Activated naive CD4-positive, alpha-beta T cell treated with Interleukin-2 at 50 U/mL for 16 hours (primary cell): ENCODE measurements around the gene CLDN22.
"Not testable (repeated sequence)": the region's sequence is repeated elsewhere in the genome, so short reads cannot be mapped to it uniquely, and the experiment has no call there.

Source experiments
- DNase-seq: peaks from one replicate; pipeline ENCODE4 v3.0.0-alpha.2; 2020

CLDN22 gene

DNA sequence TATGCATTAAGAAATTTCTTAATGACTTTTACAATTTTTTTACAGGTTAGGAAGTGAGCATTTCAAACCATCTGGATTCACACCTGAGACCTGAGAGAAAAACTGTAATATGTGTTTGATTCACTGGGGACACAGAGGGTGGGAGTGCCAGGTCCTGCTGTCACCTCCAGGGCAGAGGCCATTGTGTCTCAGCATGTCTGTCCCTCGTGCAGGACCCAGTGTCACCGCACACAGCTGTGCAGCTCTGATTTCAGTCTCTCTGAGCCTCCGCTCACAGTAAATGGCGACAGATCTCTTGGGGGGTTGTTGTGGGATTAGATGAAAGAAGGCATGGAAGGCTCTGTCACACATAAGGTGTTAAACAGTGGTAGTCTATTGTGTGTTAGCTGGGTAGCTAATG lies 25.2 kb upstream of the CLDN22 start:
- DNase-seq: no peak

DNA sequence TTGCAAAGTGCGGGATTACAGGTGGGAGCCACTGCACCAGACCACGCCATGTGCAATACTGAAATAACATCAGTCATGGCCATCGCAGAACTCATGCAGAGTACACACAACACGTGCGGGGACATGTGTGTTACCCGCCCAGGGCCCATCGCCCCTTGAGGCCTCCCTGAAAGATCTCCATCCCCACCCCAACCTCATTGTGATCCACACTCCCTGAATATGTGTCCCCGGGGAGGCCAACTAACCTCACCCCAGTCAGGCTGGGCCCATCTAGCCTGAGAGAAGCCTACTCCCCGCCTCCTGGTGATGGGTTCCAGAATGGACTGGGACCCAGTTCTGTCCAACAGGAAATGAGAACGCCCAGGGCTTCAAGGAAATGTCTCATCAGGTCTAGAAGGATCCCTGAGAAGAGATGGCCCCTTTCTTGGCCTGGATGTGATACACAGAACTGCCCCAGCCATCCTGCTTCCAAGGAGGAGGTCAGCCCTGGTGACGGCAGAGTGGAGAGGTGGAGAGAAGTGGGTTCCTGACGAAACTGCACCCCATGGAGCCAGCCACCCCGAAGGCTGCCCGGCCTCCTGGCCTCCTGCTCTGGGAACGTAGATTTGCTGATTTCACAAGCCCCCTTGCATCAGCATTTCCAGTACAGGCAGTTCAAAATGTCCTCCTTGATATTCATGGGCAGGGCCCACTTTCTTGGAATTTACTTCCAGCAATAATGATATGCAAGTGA lies 24.6 kb upstream of the CLDN22 start:
- DNase-seq: no peak

DNA sequence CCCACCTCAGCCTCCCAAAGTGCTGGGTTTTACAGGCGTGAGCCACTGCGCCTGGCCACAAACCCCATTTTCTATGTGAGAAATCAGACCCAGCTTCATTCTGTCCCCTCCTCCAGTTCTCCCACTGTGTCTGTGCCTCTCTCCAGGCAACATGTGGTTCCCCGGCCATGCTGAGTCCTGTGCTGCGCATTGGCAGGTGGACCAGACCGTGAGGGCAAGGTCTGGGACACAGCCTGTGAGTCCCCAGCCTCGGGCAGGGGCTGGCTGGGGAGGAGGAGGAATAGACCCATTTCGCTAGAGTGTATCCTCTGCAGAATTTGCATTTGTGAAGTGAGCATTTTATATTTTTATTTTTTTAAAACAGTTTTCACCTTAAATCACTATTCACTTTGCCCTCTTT lies 23.7 kb upstream of the CLDN22 start:
- DNase-seq: no peak

DNA sequence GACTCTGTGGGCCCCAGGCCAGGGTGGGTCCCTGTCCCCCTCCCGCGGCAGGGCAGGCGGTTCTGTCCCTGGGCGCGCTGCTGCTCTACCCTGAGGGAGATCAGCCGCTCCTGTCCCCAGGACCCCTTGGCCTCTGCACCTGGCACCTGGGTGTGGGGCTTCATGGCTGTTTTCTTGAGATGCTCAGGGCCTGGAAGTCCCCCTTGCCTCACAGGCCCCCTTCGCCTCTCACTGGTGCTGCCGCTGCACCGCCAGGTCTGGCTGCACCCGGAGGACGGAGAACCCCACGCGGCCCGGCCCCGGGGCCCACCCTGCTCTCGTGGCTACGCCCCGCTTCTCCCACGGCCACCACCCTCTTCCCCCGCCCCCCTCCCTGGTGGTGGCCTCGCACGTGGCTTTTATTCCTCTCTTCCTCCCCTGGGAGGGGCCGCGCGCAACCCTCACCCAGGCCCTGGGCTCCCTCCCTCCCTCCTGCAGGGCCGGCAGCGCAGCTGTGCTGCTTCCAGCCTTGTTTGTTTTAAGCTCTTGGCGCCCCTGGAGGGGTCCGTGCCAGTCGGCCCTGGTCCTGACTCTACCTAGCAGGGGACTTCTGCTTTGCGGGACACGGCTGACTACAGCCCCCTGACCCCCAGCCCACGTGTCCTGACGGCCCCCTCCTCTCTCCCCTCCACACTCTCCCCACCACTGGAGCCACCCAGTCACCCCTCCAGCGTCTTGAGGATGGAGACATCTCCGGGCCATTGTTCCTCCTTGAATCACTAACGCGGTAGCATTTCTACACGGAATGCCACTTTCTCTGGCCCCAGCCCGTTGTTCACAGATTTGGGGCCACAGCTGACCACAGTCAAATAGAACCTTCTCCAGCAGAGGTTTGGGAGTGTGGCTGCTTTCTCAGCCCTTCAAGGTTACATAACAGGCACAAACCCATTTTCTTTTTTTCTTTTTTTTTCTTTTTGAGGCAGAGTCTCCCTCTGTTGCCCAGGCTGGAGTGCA lies 22.8 kb upstream of the CLDN22 start:
- DNase-seq: no peak

DNA sequence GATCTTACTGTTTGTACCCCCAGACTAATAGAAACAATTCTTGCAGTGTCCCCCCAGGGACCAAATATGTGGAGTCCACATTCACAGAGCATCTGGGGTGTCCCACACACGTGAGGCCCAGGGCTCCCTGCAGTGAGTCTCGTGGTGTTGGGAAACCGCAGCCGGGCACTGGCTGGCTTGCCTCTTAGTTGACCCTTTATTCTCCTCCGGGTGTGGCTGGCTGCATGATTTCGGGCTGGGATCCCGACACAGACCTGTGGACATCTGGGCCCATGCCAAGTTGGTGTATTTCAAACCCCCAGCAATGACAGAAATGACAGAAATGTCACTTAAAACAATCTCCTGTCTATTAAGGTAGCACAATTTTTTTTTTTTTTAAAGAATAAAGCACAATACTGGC lies 17.8 kb upstream of the CLDN22 start:
- DNase-seq: no peak

DNA sequence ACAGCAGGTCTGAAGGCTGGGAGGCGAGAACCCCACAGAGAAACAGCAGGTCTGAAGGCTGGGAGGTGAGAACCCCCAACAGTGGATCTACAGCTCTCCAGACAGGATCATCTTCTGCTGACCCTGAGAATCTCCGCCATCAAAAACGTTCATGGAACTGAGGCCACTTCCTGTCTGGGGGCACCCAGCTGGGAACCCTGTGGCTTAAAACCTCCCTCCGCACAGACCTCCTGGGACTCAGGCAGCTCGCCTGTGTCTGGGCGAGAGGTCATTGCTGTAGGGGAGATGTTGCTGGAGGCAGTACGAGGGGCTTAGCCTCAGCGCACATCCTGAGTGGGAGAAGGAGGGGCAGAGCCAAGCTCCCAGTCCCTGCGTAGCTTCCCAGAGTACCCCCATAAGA lies 17.3 kb upstream of the CLDN22 start:
- no peak for DNase-seq

DNA sequence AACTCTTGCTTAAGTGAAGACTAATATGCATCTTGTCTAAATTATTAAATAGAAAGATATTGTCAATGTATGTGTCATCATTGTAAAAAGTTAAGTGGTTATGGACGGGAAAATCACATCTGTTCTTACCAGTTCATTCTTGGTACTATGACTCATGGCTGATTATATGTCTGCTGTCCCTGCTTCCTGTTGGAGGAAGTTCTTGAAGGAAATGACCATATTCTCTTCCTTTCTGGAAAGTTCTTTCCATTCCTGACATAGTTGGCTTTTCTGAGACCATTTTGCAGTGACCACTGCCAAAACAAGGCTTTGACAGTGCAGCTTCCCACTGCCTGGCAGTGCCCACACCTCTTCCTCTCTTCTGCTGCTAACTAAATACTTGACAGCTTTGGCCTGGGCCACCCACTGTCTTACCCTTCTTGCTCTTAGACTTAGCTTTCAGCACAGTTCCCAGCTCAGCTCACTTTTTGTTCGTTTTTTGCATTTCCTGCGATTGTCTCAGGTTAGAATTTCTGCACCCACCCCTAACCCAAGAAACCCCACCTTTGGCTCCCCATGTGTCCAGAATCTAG lies 15.4 kb upstream of the CLDN22 start:
- DNase-seq: no peak

DNA sequence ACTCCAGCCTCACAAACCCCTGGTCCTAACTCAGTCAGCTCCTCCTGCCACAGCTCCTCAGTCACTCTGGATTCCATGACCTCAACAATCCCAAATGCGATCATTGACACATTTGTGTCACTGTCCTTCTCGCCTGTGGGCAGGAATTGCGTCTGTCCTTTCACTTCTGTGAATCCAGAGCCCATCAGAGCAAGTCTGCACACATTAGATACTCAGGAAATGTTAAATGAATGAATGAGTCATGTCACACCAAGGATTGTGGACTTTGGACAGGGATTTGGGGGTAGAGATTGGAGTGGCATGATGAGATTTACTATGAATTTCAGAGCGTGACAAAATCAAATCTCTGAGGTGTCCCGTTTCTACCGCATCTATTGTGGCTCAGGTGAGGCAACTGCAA lies 13.9 kb upstream of the CLDN22 start:
- DNase-seq: no peak

DNA sequence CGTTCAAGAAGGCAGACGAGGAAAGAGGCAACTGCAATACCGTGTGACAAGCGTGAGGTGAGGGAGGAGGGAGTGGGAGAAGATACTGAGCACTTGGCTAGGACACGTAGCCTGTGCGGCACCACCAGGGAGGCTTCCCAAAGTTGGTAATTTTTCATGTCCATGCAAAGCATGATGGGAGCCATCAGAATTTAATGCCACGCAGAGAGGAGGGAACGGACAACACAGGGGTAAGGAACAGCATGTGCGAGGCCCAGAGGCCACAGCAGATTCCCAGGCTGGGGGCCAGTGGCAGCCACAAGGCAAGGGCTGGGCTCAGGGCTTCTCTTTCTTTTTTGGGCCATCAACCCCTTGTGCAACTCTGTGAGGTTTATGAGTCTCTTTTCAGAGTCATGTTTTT lies 13.1 kb upstream of the CLDN22 start:
- no peak for DNase-seq

DNA sequence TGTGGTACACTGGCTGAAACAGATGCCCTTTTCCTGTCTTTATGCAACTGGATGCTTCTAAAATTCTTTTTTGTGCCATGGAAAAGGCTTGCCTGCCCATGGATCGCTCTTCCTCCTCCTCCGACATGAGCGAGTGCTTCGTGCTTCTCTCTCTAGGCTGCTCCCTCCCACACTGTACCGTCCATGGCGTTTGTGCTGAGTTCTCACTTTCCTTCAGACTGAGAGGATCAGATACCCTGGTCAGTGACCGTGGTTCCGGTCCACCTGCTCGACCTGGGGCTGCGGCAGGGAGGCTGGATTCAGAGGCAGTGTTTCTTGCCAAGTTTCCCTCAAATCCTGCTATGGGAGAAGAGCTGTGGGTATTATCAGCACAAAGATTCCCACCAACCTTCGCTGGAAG lies 12.4 kb upstream of the CLDN22 start:
- DNase-seq: no peak

DNA sequence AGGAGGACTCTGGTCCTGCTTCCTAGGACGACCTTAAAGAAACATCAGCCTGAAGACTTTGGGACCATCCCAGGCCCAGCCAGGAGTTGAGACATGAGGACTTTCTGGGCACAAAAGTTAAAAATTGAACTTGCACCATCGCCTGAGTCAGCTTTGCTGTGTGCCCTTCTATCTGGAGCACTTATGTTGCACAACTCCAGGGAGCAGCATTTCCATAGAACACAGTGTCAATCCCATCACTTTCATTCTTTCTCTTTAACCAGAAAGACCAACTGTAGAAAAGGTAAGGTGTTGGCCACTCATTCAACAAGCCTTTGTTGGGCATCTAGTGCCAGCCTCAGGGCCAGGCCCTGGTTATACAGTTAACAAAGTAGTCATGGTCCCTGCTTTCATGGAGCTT lies 10.8 kb upstream of the CLDN22 start:
- DNase-seq: no peak

DNA sequence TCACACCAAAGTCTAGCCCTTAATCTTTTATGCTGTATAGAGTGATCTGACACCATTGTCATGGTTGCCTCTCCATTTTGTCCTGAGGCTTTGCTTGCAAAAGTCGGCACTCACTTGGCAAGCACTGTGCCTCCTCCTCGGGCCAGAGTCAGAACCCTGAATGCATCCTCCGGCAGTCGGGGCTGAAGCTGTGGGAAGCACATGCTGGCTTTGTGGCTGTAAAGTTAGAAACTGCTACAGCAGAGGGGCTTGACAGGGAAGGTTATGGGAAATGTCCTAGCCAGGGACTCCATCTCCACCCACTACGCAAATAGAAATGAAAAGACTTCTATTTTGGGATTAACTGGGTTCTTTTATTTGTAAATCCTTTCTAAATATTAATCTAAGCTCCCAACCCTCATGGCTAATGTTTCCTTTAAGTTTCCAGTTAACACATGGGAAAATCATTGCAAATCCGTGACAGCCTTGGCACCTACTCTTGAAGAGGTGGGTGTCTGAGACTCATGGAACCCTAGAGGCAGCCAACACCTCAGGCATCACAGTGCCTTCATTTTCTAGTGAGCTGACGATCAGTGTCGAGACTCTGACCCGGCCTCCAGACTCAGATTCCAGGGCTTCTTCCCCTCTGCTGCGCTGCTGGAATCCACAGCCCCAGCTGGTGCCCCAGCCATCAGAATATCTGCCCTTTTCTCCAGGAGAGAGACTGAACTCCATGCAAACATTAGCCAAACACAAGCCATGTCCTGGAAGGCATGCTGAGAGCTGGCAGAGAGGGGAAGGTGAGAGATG lies 10.1 kb upstream of the CLDN22 start:
- DNase-seq: no peak

DNA sequence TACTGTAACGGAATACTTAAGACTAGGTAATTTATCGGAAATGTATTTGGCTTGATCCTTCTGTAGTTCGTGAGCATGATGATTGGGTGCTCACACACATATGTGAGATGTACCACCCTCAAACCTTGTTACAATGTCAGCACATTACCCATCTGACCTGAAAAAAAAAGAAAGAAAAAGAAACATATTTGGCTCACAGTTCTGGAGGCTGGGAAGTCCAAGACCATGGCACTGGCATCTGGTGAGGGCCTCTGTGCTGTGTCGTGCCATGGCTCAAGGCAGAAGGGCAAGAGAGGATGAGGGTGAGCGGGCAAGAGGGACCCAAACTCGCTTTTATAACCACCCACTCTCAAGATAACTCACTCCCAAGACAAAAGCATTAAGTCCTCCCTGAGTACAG lies 9.2 kb upstream of the CLDN22 start:
- DNase-seq: no peak

DNA sequence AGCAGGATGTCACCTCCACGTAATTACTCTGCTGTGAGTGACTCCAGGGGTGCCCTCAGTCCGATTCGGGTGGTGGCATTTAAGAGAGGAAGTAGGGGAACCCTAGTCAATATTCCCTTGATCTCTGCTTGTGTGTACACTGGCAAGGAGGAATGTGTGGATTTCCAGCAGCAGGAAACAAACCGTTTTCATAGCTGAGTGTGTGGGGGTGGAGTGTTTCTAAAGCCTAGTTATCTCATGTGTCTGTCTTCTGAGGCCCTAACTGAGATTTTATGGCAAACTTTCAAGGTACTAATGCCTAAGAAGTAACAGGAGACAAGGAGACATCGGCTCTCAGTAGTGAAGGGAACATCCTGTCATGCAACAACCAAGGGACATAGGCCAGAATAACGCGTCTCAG lies 8.8 kb upstream of the CLDN22 start:
- DNase-seq: no peak

DNA sequence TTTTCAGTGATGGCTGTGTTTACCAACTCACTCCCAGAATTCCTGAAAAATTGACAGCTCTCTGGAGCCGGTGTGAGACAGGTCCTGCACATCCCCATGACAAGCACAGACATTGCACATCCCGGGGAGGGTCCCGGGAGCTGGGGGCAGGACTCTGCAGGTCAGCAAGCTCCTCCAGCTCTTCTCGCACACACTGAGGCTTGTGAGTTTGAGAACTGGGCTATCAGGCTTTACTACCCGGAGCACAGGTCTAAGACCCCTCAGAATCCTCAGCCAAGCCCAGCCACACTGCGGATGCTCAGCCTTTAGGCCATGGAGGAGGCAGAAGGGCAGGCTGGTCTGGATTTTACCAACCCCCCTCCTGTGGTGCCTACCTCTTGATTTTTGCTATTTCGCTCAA lies 7.8 kb upstream of the CLDN22 start:
- no peak for DNase-seq

DNA sequence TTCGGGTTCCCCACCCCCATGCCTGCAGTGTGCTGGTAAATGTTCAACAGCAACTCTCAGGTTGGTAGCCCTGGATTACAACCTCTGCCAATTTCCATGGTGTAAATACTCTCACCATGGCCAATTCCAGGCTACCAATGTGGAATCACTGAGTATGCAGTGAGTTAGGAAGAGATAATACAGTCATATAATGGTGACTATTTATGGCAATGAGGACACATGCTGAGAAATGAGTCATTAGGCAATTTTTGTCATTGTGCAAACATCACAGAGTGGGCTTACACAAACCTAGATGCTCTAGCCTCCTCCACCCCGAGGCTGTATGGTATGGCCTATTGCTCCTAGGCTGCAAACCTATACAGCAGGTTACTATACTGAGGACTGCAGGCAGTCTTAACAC lies 6.8 kb upstream of the CLDN22 start:
- no peak for DNase-seq

DNA sequence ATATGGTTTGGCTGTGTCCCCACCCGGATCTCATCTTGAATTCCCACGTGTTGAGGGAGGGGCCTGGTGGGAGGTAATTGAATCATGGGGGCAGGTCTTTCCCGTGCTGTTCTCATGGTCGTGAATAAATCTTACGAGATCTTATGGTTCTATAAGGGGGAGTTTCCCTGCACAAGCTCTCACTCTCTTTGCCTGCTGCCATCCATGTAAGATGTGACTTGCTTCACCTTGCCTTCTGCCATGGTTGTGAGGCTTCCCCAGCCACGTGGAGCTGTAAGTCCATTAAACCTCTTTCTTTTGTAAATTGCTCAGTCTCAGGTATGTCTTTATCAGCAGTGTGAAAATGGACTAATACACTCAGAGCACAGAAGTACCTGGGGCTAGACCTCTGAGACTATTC lies 6.3 kb upstream of the CLDN22 start:
- not testable (repeated sequence) for DNase-seq

DNA sequence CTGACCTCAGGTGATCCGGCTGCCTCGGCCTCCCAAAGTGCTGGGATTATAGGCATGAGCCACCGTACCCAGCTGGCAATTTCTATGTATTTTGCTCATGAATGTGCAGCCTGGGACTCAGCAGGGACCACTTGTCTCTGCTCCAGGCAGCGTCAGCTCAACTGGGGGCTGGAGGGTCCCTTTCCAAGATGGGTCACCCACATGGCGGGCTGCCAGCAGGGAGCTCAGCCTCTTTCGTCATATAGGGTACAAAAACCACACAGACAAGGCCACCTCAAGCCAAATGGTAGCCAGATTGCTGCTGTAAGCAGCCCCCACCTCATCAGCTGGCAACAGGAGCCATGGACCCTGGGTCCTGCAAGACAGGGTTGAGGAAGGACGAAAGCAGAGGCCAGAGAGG lies 4.5 kb upstream of the CLDN22 start:
- DNase-seq: no peak

DNA sequence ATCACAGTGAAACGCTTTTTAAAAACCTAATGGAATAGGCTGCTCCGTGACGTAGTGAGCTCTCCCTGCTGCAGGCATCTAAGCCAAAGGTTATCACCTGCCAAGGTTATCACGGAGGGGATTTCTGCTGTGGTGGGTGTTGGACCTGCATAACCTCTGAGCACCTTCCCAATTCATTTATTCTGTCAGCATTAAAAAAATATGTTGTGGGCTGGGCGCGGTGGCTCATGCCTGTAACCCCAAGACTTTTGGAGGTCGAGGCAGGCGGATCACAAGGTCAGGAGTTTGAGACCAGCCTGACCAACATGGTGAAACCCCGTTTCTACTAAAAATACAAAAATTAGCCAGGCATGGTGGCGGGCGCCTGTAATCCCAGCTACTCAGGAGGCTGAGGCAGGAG lies 4.0 kb upstream of the CLDN22 start:
- not testable (repeated sequence) for DNase-seq

DNA sequence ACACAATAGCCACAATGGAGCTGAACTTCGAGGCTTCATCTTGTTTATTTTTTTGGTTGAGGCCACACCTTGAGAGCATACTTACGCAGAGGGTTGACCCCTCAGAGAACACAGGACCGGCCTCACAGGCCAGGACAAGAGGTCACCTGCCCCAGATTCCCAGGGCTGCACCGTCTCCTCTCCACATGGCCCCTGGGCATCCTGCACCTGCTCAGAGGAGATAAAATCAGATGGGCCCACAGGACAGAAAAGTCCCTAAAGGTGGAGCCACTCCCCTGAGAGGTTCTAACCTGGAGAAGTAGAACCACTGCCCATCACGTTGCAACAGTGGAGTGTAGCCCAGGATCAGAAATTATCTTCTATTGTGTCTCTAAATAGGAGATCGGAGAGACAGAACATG lies 3.2 kb upstream of the CLDN22 start:
- no peak for DNase-seq

DNA sequence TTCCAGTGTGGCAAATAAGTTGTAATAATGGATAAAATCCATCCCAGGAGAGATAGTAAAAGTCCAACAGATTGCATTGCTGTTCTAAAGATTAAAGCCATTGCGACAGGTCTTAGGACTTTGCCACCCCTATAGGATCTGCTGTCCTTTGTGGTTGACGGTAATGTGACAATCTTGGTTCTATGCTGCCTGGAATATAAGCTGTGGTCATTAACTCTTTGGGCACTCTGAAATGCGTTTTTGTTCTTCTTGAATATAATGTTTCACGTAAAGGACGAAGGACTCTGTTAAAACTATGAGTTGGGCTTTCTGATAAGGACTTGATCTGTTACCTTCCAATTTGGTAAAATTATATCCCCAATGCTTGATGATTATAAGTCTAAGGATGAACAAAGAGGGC lies 2.2 kb upstream of the CLDN22 start, which contains the start of gene CLDN24:
Gene CLDN24, minus strand, starts transcription at position 101 of the 400 bp plus-strand sequence. Its CDS starts 0 bp downstream, at position 101.
- DNase-seq: no peak

DNA sequence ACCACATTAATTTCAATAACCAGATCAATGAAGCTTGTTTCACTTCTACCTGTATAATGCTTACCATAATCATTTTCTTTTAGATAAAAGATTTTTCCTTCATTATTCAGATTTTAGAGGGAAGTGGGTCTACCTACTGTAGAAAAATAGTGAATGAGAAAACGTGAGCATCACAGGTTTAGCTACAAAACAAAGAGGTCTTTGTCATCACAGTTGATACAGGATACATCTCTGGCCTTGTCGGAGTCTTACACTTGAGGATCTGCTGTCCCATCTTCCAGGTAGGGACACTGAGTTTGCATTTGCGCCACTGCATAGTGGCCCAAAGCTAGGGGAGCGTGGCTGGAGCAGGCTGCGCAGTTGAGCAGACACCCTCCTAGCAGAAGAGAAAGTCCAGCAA lies 1.4 kb upstream of the CLDN22 start:
- no peak for DNase-seq

DNA sequence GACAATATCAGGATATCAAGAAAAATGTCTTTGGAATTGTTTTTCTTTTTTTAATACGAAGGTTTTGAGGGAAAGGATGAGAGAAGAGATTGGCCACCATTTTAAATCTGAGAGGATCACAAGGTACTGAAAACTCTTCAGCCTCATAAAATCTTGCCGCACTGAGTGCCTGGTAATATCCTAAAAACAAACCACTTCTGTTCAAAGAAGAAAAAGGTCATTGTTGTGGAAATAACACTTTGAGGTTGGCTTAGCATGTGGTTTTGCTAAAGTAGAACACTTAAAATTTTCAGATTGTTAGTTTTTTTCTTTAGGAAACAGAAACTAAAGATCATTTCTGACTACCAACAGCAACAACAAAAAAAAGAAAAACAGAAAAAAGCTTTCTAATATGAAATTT lies 1.0 kb upstream of the CLDN22 start:
- no peak for DNase-seq
